T-helper 2 cell (primary cell): Measurements from ENCODE around the gene DISC1.
"Not testable (repeated sequence)": the region's sequence is repeated elsewhere in the genome, so short reads cannot be mapped to it uniquely, and the experiment has no call there.

Experiments
- DNase-seq, 5 experiments: peaks; one replicate each; pipeline versions ENCODE4 v3.0.0 to v3.0.0-alpha.2; 2012 to 2022

Gene DISC1

GRCh38 chr1:231606712-231607111, 19.9 kb upstream of the DISC1 start:
- no peak for DNase-seq

- DNase-seq, result no peak
These were observed 16.2 kb upstream of the DISC1 start for GRCh38 chr1:231610388-231610787.

GRCh38 chr1:231611111-231611510, 15.5 kb upstream of the DISC1 start:
- DNase-seq, result no peak

GRCh38 chr1:231611851-231612250, 14.7 kb upstream of the DISC1 start:
- DNase-seq, result no peak

- DNase-seq, result peak in 3 of 5 experiments; percentile 8 to 89 (median 48)
These were observed 14.0 kb upstream of the DISC1 start for GRCh38 chr1:231612393-231613089.

- peak in 1 of 5 experiments; percentile 19 for DNase-seq
These were observed 12.9 kb upstream of the DISC1 start for GRCh38 chr1:231613419-231614349.

- DNase-seq, result no peak
These were observed 9.9 kb upstream of the DISC1 start for GRCh38 chr1:231616667-231617066.

GRCh38 chr1:231618609-231619256, 7.9 kb upstream of the DISC1 start:
- no peak for DNase-seq

- no peak for DNase-seq
These were observed 7.3 kb upstream of the DISC1 start for GRCh38 chr1:231619257-231619634.

GRCh38 chr1:231625042-231625441, 1.5 kb upstream of the DISC1 start:
- not testable (repeated sequence) for DNase-seq

- DNase-seq, result peak in 1 of 5 experiments; percentile 20
These were observed 535 bp upstream of the DISC1 start for GRCh38 chr1:231625975-231626534.

GRCh38 chr1:231626951-231627614, 493 bp downstream of the DISC1 start:
- DNase-seq, result peak; percentile 6 to 62 (median 17)

- DNase-seq, result peak in 1 of 5 experiments; percentile 52
These were observed 1.8 kb downstream of the DISC1 start for GRCh38 chr1:231628207-231628876.

GRCh38 chr1:231629132-231629531, 2.5 kb downstream of the DISC1 start:
- peak in 1 of 5 experiments; percentile 24 for DNase-seq

- DNase-seq, result no peak
These were observed 4.1 kb downstream of the DISC1 start for GRCh38 chr1:231630558-231631205.

GRCh38 chr1:231631717-231632116, 5.1 kb downstream of the DISC1 start:
- DNase-seq, result no peak

GRCh38 chr1:231632119-231632518, 5.5 kb downstream of the DISC1 start:
- DNase-seq, result no peak

- no peak for DNase-seq
These were observed 7.9 kb downstream of the DISC1 start for GRCh38 chr1:231634323-231635013.

GRCh38 chr1:231636157-231636556, 9.6 kb downstream of the DISC1 start:
- DNase-seq, result no peak

GRCh38 chr1:231636922-231637321, 10.3 kb downstream of the DISC1 start:
- not testable (repeated sequence) for DNase-seq

- DNase-seq, result no peak
These were observed 12.1 kb downstream of the DISC1 start for GRCh38 chr1:231638647-231639046.
